Posterior cingulate gyrus (tissue), 11 donors: ENCODE results near the gene EPHB6.
A peak's percentile ranks its signal among the peaks of the same experiment; 100 is the strongest.

Experiments
- DNase-seq, 10 donors: peaks; one replicate each; pipeline versions ENCODE4 v3.0.0 to v3.0.0-alpha.2; 2020 to 2021; ENCODE audit warnings: mixed read lengths in 3 of 10
- intact Hi-C: fragments of 100-400 bp; cut with DNase I; formaldehyde crosslinking; loops from one replicate; pipeline ENCODE4 v1.15.1; 2023

EPHB6 gene

GRCh38 chr7:142854372-142855113 lies at the start of gene EPHB6:
EPHB6 (plus strand) TSS chr7:142855076; CDS start chr7:142863228, 8,152 bp downstream.
- peak in 6 of 10 donors; percentile 54 to 94 (median 86) for DNase-seq
- intact Hi-C loops, result loop anchor here (1.0 to 2.0 kb wide), 2 partner anchors 148 to 361 kb away; no protein-coding TSS in a partner anchor

GRCh38 chr7:142805350-142806021 lies 49.4 kb upstream of the EPHB6 start:
- intact Hi-C loops, result no loop called here
- DNase-seq, result no peak

GRCh38 chr7:142806022-142806356 lies 48.9 kb upstream of the EPHB6 start:
- intact Hi-C loops, result no loop called here

GRCh38 chr7:142806957-142807356 lies 47.9 kb upstream of the EPHB6 start:
- intact Hi-C loops, result no loop called here
- no peak for DNase-seq

More at GRCh38 chr7:142806022-142806356, 48.9 kb upstream of the EPHB6 start:
- no peak for DNase-seq

- no peak for DNase-seq
- intact Hi-C loops, result no loop called here
These were observed 46.9 kb upstream of the EPHB6 start for GRCh38 chr7:142807855-142808460.

- DNase-seq, result no peak
- intact Hi-C loops, result no loop called here
These were observed 46.4 kb upstream of the EPHB6 start for GRCh38 chr7:142808461-142808801.

- intact Hi-C loops, result no loop called here
- no peak for DNase-seq
These were observed 45.9 kb upstream of the EPHB6 start for GRCh38 chr7:142808802-142809583.

GRCh38 chr7:142809671-142810070 lies 45.2 kb upstream of the EPHB6 start:
- intact Hi-C loops, result no loop called here

GRCh38 chr7:142811154-142811737 lies 43.6 kb upstream of the EPHB6 start:
- intact Hi-C loops, result no loop called here
- no peak for DNase-seq

More at GRCh38 chr7:142809671-142810070, 45.2 kb upstream of the EPHB6 start:
- DNase-seq, result no peak

- no peak for DNase-seq
- intact Hi-C loops, result no loop called here
These were observed 42.2 kb upstream of the EPHB6 start for GRCh38 chr7:142812437-142813215.

GRCh38 chr7:142813226-142813625 lies 41.6 kb upstream of the EPHB6 start:
- no peak for DNase-seq
- intact Hi-C loops, result no loop called here

GRCh38 chr7:142813699-142814098 lies 41.2 kb upstream of the EPHB6 start:
- intact Hi-C loops, result no loop called here
- no peak for DNase-seq

GRCh38 chr7:142814451-142814850 lies 40.4 kb upstream of the EPHB6 start:
- intact Hi-C loops, result no loop called here
- DNase-seq, result no peak

- intact Hi-C loops, result no loop called here
- DNase-seq, result no peak
These were observed 39.7 kb upstream of the EPHB6 start for GRCh38 chr7:142815134-142815533.

GRCh38 chr7:142817506-142817905 lies 37.4 kb upstream of the EPHB6 start:
- intact Hi-C loops, result no loop called here
- DNase-seq, result no peak

- no peak for DNase-seq
- intact Hi-C loops, result no loop called here
These were observed 35.3 kb upstream of the EPHB6 start for GRCh38 chr7:142819530-142819929.

GRCh38 chr7:142822714-142823113 lies 32.2 kb upstream of the EPHB6 start:
- intact Hi-C loops, result no loop called here

GRCh38 chr7:142827951-142828500 lies 26.9 kb upstream of the EPHB6 start:
- no peak for DNase-seq
- intact Hi-C loops, result no loop called here

More at GRCh38 chr7:142822714-142823113, 32.2 kb upstream of the EPHB6 start:
- no peak for DNase-seq

GRCh38 chr7:142832417-142832816 lies 22.5 kb upstream of the EPHB6 start:
- DNase-seq, result no peak
- intact Hi-C loops, result no loop called here
